Measurements from ENCODE around the gene PTPRM.

DNA sequence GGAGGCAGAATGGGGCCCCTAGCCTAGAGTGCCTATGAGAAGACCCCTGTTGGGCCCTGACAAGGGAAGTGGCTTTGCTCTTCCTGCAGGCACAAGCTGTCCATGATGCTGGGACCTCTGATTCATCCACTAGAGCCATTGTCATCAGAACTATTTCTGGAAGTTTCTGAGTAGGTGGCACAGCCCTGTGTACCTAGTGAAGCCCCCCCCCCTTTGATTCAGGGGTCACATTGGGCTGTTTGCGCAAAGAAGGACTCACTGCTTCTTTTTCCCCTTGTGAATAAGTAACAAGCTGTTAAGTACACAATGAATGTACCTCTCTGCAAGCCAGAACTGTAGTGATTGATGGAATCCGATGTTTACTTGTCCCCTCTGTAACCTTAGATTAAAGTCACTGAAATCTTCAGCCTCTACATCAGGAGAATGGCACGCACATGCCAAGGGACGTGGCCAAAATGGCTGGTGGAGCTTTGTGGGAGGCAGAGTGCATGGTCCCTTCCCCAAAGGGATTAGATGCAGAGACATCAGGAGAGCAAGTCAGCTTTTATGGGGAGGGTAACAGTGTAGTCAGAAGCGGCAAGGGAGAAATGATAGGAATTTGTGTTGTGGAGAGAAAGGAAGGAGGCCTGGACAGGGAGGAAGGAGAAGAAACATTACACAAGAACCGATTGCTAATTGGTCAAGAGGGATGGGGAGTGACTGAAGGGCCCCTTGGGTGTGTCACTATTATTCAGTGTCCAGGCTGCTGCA lies 774.5 kb downstream of the PTPRM start:
- TF ChIP-seq CTCF (IDR thresholded peaks at IDR 0.05) = no peak
- no peak for TF ChIP-seq EP300 (IDR thresholded peaks at IDR 0.05)
- no peak for TF ChIP-seq POLR2A (IDR thresholded peaks at IDR 0.05)

Data from ovary (tissue), 3 donors.